ENCODE data around the gene CUX1. TPM values are rescaled to one million over a fixed set of nuclear protein-coding genes. Genes with fewer than 3 reads are reported as not detected.

CUX1 gene
- total RNA-seq, 1 experiment from 2014 or later, result 53.5 TPM

GRCh38 chr7:102295346-102296178, 478.1 kb downstream of the CUX1 start:
- Histone ChIP-seq H3T11ph (ENCODE audit: low read length) (no peak overlapping the region), H2BK5ac (ENCODE audit: insufficient read length, low read length) (no peak overlapping the region), H4K5ac (ENCODE audit: insufficient read length, low read depth, low read length) (no peak overlapping the region), H3K56ac (ENCODE audit: insufficient read length, low read depth, low read length) (no peak overlapping the region), H2BK12ac (ENCODE audit: insufficient read length, low read depth, low read length) (no peak overlapping the region), H3K79me1 (ENCODE audit: insufficient read depth, low read depth, low read length, poor library complexity, severe bottlenecking) (no peaks in the 10 kb centered on the region), H4K20me1 (ENCODE audit: control insufficient read depth, insufficient read depth, insufficient read length) (peaks cover 2% of the 10 kb centered on the region), H4K91ac (ENCODE audit: insufficient read length, low read depth, low read length) (no peak overlapping the region), H3K18ac (ENCODE audit: insufficient read length, low read depth, low read length) (no peak overlapping the region), H4K8ac (replicated peaks; ENCODE audit: insufficient read length, low read depth, low read length) (no peak overlapping the region), H3K4me1 (ENCODE audit: insufficient read depth, low read length) (no peaks in the 10 kb centered on the region), H3K27me3 (ENCODE audit: insufficient read depth, low read length) (no peaks in the 10 kb centered on the region), H3K4me2 (ENCODE audit: insufficient read depth, insufficient read length, low read length) (no peak overlapping the region), H2AFZ (ENCODE audit: low read length) (no peak overlapping the region), H3K27ac (ENCODE audit: insufficient read length, low read depth, low read length) (no peak overlapping the region), H3K14ac (ENCODE audit: insufficient read depth, low read length) (no peak overlapping the region; the same call in 1 of the 2 replicates), H3K9ac (ENCODE audit: extremely low read depth, insufficient read length, low read length) (no peak overlapping the region), H3K23me2 (ENCODE audit: insufficient read length, low read depth, low read length, poor library complexity, severe bottlenecking) (peaks cover 3% of the 10 kb centered on the region), H3K79me2 (ENCODE audit: insufficient read depth, low read length) (no peaks in the 10 kb centered on the region), H2BK120ac (ENCODE audit: low read depth, low read length, poor library complexity, severe bottlenecking) (no peak overlapping the region), H3K4ac (ENCODE audit: low read depth, low read length) (no peak overlapping the region), H2BK15ac (ENCODE audit: low read depth, low read length) (no peak overlapping the region), H3K9me3 (ENCODE audit: control insufficient read depth, low read depth, low read length) (no peaks in the 10 kb centered on the region), H3K23ac (ENCODE audit: insufficient read length, low read depth, low read length) (no peak overlapping the region), H2AK5ac (ENCODE audit: insufficient read length, low read length) (no peak overlapping the region), H2BK20ac (ENCODE audit: low read depth, low read length, poor library complexity, severe bottlenecking) (no peak overlapping the region)
- peaks cover 29 to 45% of the 10 kb centered on the region in 2 experiments for H3K4me1 Mint-ChIP-seq
- no CpG with 5 or more reads among the region's 12 CpGs for WGBS (ENCODE audit: extremely low coverage, insufficient read length, low lambda C conversion rate)
- no peaks in the 10 kb centered on the region for H3K36me3 Mint-ChIP-seq (ENCODE audit: insufficient read depth in 1 of 3, low read depth in 3 of 3)
- H3K9me3 Mint-ChIP-seq, result no peaks in the 10 kb centered on the region
- peak overlapping the region in 2 of 3 experiments; percentile 20 to 61; a peak in 2 of 7 replicates for H3K27ac Mint-ChIP-seq
- no peak for TF ChIP-seq CTCF (conservative IDR thresholded peaks at IDR 0.05)
- H3K27me3 Mint-ChIP-seq (ENCODE audit: low read depth), result peaks cover 10% of the 10 kb centered on the region
- H3K4me3 Mint-ChIP-seq, result no peak overlapping the region
- no peak for DNase-seq

Measured in H9 (cell line).